Neutrophil (primary cell): Measurements from ENCODE around the gene FDXACB1.

Experiments
- H3K27ac ChIP-seq: fragments of 200-600 bp; sonication (generic); 2 replicates; pipeline ENCODE4 v1.5.1; 2016; ENCODE audit warnings: mild to moderate bottlenecking, moderate library complexity
- H3K27me3 ChIP-seq: fragments of 200-600 bp; sonication (generic); 2 replicates; pipeline ENCODE4 v1.6.0; 2016; ENCODE audit warnings: mild to moderate bottlenecking
- H3K36me3 ChIP-seq: fragments of 200-600 bp; sonication (generic); 2 replicates; pipeline ENCODE4 v1.5.1; 2017
- H3K4me1 ChIP-seq, 2 experiments: fragments of 200-600 bp in 1 of 2; sonication (generic) in 1 of 2; 1 replicate in 1 of 2; 2 replicates in 1 of 2; pipeline versions ENCODE4 v1.5.1 to v1.6.1; 2013 to 2016; ENCODE audit warnings: low read depth in 1 of 2, low read length in 1 of 2, mild to moderate bottlenecking in 1 of 2, moderate library complexity in 1 of 2; ENCODE audit not compliant: control insufficient read depth in 1 of 2, insufficient read depth in 1 of 2
- H3K4me3 ChIP-seq, 2 experiments: fragments of 200-600 bp in 1 of 2; sonication (generic) in 1 of 2; 1 replicate in 1 of 2; 2 replicates in 1 of 2; pipeline ENCODE4 v1.5.1; 2013 to 2016; ENCODE audit warnings: low read depth in 1 of 2, low read length in 1 of 2, mild to moderate bottlenecking in 1 of 2, moderate library complexity in 1 of 2
- H3K9me3 ChIP-seq: fragments of 200-600 bp; sonication (generic); 2 replicates; pipeline ENCODE4 v1.5.1; 2016
- CTCF ChIP-seq: fragments of 200-600 bp; sonication (generic); IDR thresholded peaks from 2 replicates; pipeline ENCODE4 v1.5.1; 2016; ENCODE audit warnings: antibody characterized with exemption

Gene FDXACB1

DNA sequence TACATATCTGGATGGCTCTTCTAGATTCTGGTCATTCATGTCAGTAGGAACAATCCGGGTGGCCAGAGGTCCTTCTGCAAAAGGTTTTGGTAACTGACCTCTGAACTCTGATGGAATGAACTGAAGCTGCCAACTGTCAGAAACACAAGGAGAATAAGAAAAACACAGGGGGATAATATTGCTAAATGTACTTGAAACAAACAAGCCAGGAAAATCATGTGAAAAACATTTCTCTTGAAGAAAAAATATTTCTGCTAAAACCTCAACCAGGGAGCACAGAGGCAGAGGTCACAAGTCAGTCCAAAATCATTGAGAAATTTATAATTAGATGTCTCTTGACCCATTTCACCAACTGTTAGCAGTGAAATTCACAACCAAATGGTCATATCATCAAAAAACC, 42.8 kb downstream of the FDXACB1 start:
- Histone ChIP-seq H3K27me3 (no peaks in the 10 kb centered on the region), H3K27ac (no peak overlapping the region), H3K36me3 (peaks cover 21% of the 10 kb centered on the region), H3K4me1 (peaks cover 0 to under 1% of the 10 kb centered on the region in 2 experiments), H3K4me3 (no peak overlapping the region), H3K9me3 (no peaks in the 10 kb centered on the region)
- no peak for TF ChIP-seq CTCF

GRCh38 chr11:111835665-111836064, 43.3 kb downstream of the FDXACB1 start:
- H3K27me3 ChIP-seq, result no peaks in the 10 kb centered on the region
- peaks cover 21% of the 10 kb centered on the region for H3K36me3 ChIP-seq
- no peaks in the 10 kb centered on the region for H3K9me3 ChIP-seq
- TF ChIP-seq CTCF, result no peak
- no peaks in the 10 kb centered on the region for H3K4me1 ChIP-seq
- H3K4me3 ChIP-seq, result no peak overlapping the region
- no peak overlapping the region for H3K27ac ChIP-seq

DNA sequence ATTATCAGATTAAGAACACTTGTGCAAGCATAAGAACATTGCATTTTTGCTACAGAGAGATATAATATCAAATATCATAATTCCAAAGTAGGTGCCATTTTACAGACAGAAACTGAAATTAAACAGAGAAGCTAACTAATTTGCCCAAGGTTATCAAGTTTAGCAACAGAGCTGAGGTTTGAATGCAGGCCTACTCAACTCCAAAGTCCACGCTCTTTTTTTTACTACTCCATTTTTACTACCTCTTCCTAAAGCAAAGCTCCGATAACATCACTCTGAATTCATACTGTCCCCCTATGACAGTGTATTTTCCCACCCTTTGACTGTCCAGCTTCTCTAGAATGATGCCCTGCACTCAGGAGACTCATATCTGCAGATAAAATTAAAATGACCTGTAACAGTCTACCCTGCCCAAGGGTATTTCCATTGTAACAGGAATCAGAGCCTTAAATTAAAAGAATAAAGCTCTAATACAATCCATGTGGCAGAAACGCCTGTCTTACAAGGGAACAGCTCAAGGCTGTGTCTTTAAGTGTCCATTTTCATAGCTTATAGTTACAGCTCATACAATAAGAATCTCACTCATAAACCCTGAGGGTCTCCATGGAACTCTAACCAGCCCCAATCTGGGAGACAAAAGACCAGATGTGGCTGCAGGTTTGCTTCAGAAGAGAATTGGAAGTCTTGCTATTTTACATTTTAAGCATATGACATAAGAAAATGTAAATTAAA, 44.4 kb downstream of the FDXACB1 start:
- Histone ChIP-seq H3K4me3 (no peak overlapping the region), H3K27me3 (no peaks in the 10 kb centered on the region), H3K9me3 (no peaks in the 10 kb centered on the region), H3K27ac (no peak overlapping the region), H3K4me1 (no peaks in the 10 kb centered on the region), H3K36me3 (peaks cover 17% of the 10 kb centered on the region)
- no peak for TF ChIP-seq CTCF

DNA sequence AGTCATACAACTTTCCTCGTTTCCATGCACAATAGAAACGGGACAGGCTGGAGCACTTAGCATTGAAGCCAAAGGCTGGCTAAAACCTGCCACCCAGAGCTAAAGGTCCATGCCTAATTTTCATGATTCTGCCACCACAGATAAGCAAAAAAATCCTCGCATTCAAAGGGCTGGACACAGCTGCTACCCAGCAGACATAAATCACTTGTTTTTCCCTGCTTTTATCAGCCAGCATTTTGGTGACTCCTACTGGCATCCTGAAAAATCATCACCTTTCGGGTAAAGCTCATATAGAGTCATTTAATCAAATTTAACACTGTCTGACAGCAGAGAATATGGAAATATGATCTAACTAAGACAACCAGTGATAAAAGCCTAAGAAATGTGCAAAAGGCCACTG, 45.4 kb downstream of the FDXACB1 start:
- Histone ChIP-seq H3K4me1 (no peaks in the 10 kb centered on the region), H3K4me3 (no peak overlapping the region), H3K9me3 (no peaks in the 10 kb centered on the region), H3K36me3 (peaks cover 20% of the 10 kb centered on the region), H3K27me3 (no peaks in the 10 kb centered on the region), H3K27ac (no peak overlapping the region)
- TF ChIP-seq CTCF, result no peak

DNA sequence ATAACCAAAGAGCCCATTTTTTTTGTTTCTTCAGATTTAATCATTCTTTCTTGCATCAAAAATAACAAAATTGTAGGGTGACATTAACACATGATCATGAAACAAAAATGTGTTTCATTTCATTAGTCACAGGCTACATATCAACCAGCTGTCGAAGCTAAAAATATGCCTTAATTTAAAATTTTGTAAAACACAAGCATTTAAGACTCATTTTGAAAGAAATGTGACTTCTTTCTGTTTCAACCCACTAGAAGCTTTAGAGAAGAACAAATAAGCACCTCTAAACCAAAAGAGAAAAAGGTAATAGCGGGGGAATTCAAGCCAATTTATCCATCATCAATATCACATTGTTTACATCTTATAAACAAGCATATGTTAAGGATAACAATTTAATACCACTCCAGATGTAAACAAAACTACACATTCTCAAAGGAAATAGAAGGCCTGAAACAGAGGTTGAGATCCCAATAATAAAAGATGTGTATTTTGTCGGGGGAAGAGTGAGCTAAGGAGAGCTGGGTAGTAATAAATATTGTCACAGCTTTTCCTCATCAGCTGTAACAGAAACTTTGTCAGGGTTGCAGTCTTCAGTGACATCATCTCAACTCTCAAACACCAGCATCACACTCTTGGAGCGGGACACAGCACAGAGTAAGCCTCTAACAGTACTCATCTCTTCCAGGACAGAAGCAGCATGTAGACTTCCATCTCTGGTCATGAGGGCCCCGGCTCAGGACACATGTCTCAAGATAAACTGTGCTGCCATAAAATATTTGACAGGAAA, 49.6 kb downstream of the FDXACB1 start:
- no peaks in the 10 kb centered on the region for H3K9me3 ChIP-seq
- H3K4me1 ChIP-seq, result no peaks in the 10 kb centered on the region
- TF ChIP-seq CTCF, result no peak
- peaks cover 5% of the 10 kb centered on the region for H3K36me3 ChIP-seq
- H3K27me3 ChIP-seq, result no peaks in the 10 kb centered on the region
- no peak overlapping the region for H3K27ac ChIP-seq
- no peak overlapping the region for H3K4me3 ChIP-seq
